ENCODE results near the gene RPTOR.

- no peak for TF ChIP-seq CTCF (IDR thresholded peaks at IDR 0.05)
- no peak for TF ChIP-seq POLR2A (IDR thresholded peaks at IDR 0.05)
These were observed 325.8 kb downstream of the RPTOR start for GRCh38 chr17:80870401-80870800.
